RWPE2 (cell line): ENCODE measurements around the gene NT5M.

Experiments used
- ATAC-seq: fragments of 200-7000 bp; cut with Tn5 transposase; 3 replicates; pipeline ENCODE4 v1.9.1; 2021; ENCODE audit warnings: low read depth
- DNase-seq: peaks from one replicate; pipeline ENCODE4 v3.0.0-alpha.2; 2020; ENCODE audit warnings: low spot score
- H3K27ac ChIP-seq: fragments of 450-650 bp; 2 replicates; pipeline ENCODE4 v1.5.1; 2017; ENCODE audit warnings: mild to moderate bottlenecking; ENCODE audit not compliant: poor library complexity, severe bottlenecking
- H3K27me3 ChIP-seq: fragments of 250-450 bp; sonication (Bioruptor Pico); 2 replicates; pipeline ENCODE4 v1.5.1; 2021; ENCODE audit warnings: mild to moderate bottlenecking, moderate library complexity; ENCODE audit not compliant: insufficient read depth, poor library complexity, severe bottlenecking
- H3K36me3 ChIP-seq: fragments of 250-450 bp; sonication (Bioruptor Pico); 2 replicates; pipeline ENCODE4 v1.5.1; 2020; ENCODE audit warnings: low read depth, mild to moderate bottlenecking, moderate library complexity
- H3K4me1 ChIP-seq: fragments of 250-450 bp; sonication (Bioruptor Pico); 2 replicates; pipeline ENCODE4 v1.5.1; 2021; ENCODE audit warnings: mild to moderate bottlenecking, moderate library complexity; ENCODE audit not compliant: insufficient read depth, poor library complexity, severe bottlenecking
- H3K4me3 ChIP-seq: fragments of 250-450 bp; sonication (Bioruptor Pico); 2 replicates; pipeline ENCODE4 v1.5.1; 2021; ENCODE audit warnings: mild to moderate bottlenecking, moderate library complexity; ENCODE audit not compliant: severe bottlenecking
- H3K9me3 ChIP-seq: fragments of 250-450 bp; sonication (Bioruptor Pico); 2 replicates; pipeline ENCODE4 v1.5.1; 2021; ENCODE audit warnings: mild to moderate bottlenecking, moderate library complexity; ENCODE audit not compliant: severe bottlenecking
- TF ChIP-seq, protein P1 (sequence below): fragments of 450-650 bp; IDR thresholded peaks from one replicate; pipeline ENCODE4 v1.5.1; 2017; ENCODE audit warnings: mild to moderate bottlenecking, moderate library complexity; ENCODE audit not compliant: poor library complexity, severe bottlenecking

NT5M gene

DNA sequence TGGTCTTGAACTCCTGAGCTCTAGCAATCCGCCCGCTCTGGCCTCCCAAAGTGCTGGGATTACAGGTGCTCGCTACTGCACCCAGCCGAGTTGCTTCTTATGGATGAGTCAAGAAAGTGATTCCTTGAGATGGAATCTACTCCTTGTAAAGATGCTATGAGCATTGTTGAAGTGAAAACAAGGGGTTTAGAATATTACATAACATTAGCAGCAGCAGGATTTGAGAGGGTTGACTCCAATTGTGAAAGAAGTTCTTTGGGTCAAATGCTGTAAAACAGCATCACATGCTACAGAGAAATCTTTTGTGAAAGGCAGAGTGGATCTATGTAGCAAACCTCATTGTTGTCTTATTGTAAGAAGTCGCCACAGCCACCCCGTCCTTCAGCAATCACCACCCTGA is 72.7 kb downstream of the NT5M start:
- Histone ChIP-seq H3K27me3 (peaks cover 7% of the 10 kb centered on the region), H3K27ac (no peak overlapping the region), H3K36me3 (no peaks in the 10 kb centered on the region), H3K4me3 (no peak overlapping the region), H3K9me3 (no peaks in the 10 kb centered on the region), H3K4me1 (no peaks in the 10 kb centered on the region)
- DNase-seq (no peak), ATAC-seq (no peak)
- TF ChIP-seq, protein P1, sequence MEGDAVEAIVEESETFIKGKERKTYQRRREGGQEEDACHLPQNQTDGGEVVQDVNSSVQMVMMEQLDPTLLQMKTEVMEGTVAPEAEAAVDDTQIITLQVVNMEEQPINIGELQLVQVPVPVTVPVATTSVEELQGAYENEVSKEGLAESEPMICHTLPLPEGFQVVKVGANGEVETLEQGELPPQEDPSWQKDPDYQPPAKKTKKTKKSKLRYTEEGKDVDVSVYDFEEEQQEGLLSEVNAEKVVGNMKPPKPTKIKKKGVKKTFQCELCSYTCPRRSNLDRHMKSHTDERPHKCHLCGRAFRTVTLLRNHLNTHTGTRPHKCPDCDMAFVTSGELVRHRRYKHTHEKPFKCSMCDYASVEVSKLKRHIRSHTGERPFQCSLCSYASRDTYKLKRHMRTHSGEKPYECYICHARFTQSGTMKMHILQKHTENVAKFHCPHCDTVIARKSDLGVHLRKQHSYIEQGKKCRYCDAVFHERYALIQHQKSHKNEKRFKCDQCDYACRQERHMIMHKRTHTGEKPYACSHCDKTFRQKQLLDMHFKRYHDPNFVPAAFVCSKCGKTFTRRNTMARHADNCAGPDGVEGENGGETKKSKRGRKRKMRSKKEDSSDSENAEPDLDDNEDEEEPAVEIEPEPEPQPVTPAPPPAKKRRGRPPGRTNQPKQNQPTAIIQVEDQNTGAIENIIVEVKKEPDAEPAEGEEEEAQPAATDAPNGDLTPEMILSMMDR: no peak

DNA sequence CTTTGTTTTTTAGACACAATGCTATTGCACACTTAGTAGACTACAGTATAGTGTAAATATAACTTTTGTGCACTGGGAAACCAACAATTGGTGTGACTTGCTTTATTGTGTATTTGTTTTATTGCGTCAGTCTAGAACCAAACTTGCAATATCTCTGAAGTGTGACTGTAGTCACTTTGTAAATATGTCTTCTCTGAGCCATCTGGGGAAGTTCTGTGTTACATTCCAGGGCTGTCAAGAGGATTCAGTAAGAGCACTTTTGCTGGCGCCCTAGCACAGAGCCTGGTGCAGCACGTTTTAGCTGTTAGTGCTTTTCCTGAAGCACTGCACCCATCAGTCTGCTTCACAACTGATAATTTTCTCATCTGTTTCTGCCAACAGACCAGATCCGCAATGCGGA is 73.2 kb downstream of the NT5M start:
- TF ChIP-seq, protein P1: no peak
- H3K4me1 ChIP-seq: no peaks in the 10 kb centered on the region
- H3K9me3 ChIP-seq: no peaks in the 10 kb centered on the region
- H3K27ac ChIP-seq: no peak overlapping the region
- H3K27me3 ChIP-seq: peaks cover 7% of the 10 kb centered on the region
- ATAC-seq (no peak), DNase-seq (no peak)
- H3K4me3 ChIP-seq: no peak overlapping the region
- H3K36me3 ChIP-seq: no peaks in the 10 kb centered on the region

DNA sequence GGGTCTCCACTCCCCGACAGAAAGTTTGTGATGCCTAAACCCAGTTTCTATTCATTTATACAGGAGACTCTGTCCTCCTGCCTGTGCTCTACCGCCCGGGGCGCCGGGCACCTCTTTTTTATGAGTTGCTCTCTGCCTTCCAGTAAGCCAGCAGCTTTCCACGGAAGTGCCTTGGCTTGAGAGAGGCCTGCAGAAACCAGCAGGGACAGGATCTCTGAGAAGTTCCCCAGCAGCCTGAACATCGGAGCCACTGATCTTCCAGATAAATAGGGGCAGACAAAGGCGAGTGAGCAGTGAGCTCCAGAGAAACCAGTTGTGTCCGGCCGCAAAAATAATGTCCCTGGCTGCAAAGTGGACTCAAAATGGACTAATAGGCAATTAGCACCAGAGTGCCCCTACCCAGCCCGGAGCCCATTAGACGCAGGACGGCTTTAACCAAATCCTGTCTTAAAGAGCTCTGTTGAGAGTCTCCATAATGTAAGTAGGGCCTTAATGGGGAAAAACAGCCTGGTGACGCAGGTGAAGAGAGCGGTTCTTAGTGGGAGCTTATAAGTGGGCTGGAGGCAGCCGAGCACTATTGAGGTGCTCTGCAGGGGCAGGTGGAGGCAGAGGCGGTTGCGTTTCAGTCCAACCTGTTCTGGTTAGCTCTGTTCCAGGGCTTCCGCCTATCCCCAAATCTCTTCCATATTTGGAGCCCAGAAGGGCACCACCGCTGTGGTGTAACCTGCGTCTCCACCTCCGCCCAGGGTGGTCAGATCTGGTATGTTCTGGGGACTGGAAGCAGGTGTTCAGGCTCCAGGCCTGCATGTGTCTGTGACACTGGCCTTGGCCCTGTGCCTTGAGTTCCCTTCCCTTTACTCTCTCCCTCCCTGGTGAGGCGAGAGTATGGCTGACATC is 74.1 kb downstream of the NT5M start:
- no peaks in the 10 kb centered on the region for H3K36me3 ChIP-seq
- peaks cover 15% of the 10 kb centered on the region for H3K27me3 ChIP-seq
- ATAC-seq: no peak
- TF ChIP-seq, protein P1: no peak
- no peak overlapping the region for H3K27ac ChIP-seq
- peak; percentile 22 for DNase-seq
- no peaks in the 10 kb centered on the region for H3K4me1 ChIP-seq
- no peak overlapping the region for H3K4me3 ChIP-seq
- H3K9me3 ChIP-seq: no peaks in the 10 kb centered on the region

DNA sequence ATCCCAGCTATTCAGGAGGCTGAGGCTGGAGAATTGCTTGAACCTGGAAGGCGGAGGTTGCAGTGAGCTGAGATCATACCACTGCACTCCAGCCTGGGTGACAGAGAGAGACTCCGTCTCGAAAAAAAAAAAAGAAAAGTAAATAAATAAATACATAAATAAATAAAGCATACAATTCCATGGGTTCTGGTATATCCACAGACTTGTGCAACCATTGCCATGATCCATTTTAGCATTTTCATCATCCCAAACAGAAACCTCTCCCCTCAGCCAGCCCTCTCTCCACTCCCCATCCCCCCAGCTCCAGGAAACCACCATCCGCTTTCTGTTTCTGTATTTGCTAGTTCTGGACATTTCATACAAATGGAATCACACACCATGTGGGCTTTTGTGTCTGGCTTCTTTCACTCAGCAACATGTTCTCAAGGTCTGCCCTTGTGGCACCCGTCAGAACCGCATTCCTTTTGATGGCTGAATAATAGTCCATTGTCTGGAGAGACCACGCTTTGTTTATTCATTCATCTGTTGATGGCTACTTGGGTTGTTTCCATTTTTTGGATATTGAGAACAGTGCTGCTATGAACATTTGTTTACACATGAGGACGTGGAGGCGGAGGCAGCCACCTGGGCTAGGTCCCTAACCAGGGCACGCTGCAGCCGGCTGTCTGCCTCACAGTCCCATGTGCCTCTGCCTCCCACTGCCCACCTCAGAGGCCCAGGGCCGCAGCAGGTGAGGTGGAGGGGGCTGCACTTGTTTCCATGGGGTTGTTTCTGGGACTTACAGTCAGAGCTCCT is 76.2 kb downstream of the NT5M start:
- H3K4me3 ChIP-seq: no peak overlapping the region
- no peak for DNase-seq
- TF ChIP-seq, protein P1: no peak
- H3K9me3 ChIP-seq: no peaks in the 10 kb centered on the region
- ATAC-seq: no peak
- no peaks in the 10 kb centered on the region for H3K4me1 ChIP-seq
- H3K27me3 ChIP-seq: peaks cover 15% of the 10 kb centered on the region
- H3K27ac ChIP-seq: no peak overlapping the region
- no peaks in the 10 kb centered on the region for H3K36me3 ChIP-seq
